GM12874 (cell line): ENCODE measurements around the gene ARHGEF4.

Source experiments
- CTCF ChIP-seq: IDR thresholded peaks from 2 replicates; pipeline ENCODE4 v1.5.1; 2011; ENCODE audit warnings: low read depth, mild to moderate bottlenecking, control low read depth, low read length, moderate library complexity; ENCODE audit not compliant: insufficient read depth

ARHGEF4 gene

DNA sequence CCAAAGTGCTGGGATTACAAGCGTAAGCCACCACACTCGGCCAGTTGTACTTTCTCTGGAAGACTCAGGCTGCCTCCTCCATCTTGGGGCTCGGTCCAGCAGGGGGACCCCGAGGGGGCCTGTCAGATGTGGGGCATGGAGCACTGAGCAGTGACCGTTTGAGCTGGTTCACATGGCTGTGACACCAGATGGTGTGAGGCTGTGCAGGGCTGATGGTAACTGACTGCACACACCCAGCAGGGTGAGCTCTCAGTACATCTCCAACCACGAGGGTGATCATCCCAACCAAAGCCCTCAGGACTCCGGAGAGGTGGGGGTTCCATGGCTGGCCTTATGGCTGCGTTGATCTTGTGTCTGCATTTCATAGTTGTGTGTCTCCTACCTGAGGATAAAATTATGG lies 193.1 kb downstream of the ARHGEF4 start:
- TF ChIP-seq CTCF, result no peak

- TF ChIP-seq CTCF, result no peak
Observed at GRCh38 chr2:131030478-131030971, 193.8 kb downstream of the ARHGEF4 start.

DNA sequence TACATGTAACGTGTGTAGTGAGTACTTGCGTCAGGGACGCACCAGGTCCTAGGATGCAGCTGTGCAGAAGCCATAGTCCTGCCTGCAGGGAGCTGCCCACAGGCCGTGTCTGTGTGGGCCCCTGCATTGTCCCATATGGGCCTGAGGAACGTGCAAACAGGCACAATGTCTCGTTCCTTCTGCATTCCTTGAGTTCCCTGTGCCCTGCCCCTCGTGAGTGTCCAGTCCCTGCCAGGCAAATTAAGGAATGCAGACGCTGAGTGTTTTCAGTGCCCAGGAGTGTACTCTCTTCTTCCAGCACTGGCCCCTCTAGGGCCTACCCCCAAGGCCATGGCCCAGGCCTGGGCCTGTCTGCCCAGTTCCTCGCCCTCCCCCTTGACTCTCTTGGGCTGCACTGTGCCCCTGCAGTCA lies 194.7 kb downstream of the ARHGEF4 start:
- TF ChIP-seq CTCF, result no peak

DNA sequence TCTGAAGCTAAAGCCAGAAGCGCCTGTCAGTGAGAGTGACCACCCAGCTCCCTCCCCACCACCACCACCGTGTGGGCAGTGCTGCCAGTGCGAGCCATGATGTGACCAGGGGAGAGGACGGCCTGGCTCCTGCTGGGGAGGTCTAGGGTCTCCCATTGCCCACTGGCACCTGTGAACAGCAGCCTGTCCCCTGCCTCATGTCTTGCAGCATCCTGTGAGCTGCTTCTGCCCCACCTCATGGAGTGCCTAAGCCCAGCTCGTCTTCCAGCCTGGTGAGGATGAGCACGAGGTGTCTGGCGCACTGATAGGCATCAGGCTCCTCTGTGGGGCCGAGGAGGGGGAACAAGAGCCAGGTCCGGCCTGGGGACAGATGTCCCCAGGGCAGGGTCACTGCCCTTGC lies 195.2 kb downstream of the ARHGEF4 start:
- no peak for TF ChIP-seq CTCF

- TF ChIP-seq CTCF, result no peak
Observed at GRCh38 chr2:131032393-131032836, 195.7 kb downstream of the ARHGEF4 start.

GRCh38 chr2:131033786-131034121 lies 197.0 kb downstream of the ARHGEF4 start:
- TF ChIP-seq CTCF, result no peak

DNA sequence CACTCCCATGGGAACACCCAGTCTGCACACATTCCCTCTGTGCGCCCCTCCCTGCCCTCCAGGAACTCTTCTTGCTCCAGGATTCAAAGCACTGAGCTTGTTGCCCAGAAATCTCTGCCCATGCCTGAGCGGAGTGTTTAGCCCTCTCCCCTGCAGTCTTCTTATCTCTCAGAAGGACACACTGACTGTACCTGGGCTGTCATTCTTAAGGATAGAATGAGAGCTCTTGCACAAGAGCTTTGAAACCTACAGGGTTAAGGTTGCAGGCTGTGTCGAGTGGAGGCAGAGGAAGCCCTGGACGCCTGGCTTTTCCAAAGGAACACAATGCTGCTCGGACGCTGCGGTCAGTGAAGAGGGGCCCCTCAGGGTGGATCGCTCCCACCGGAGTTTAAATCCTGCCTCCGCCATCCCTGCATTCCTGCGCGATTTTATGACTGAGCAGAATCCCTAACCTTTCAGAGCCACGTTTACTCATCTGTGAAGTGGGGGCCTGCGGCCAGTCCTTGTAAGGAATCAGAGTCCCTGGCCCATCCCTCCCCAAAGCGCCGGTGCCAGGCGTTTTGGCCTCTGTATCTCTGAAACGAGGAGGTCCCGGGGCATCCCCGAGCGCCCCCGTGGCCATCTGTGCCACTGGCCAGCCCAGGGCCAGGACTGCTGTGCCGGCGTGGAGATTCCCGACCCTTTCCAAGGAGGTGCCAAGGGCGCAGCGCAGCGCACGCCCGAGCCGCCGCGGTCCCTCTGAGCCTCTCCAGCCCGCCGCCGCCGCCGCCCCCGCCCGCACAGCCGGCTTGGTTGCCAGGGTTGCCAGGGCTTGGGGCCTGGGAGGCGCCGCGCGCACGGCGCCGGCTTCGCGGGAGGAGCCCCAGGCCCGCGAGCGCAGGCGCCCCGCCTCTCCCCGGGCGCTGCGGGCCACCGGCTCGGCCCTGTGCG lies 197.7 kb downstream of the ARHGEF4 start:
- no peak for TF ChIP-seq CTCF
